GM12875 (cell line): ENCODE results near the gene PTRH2.
"Not testable (repeated sequence)": the region's sequence is repeated elsewhere in the genome, so short reads cannot be mapped to it uniquely, and the experiment has no call there.

Experiments
- H3K4me3 ChIP-seq: one replicate; pipeline ENCODE4 v1.5.1; 2011; ENCODE audit warnings: low read depth, low read length, control low read depth
- CTCF ChIP-seq: IDR thresholded peaks from 2 replicates; pipeline ENCODE4 v1.5.1; 2011; ENCODE audit warnings: low read depth, mild to moderate bottlenecking, control low read depth, inconsistent platforms, low read length, moderate library complexity, borderline replicate concordance; ENCODE audit not compliant: insufficient read depth

Gene PTRH2

GRCh38 chr17:59675231-59675630, 32.0 kb downstream of the PTRH2 start:
- TF ChIP-seq CTCF, result no peak
- H3K4me3 ChIP-seq, result no peak overlapping the region

- TF ChIP-seq CTCF, result no peak
- no peak overlapping the region for H3K4me3 ChIP-seq
Measured at GRCh38 chr17:59671386-59671785, 35.8 kb downstream of the PTRH2 start.

- H3K4me3 ChIP-seq, result no peak overlapping the region
- TF ChIP-seq CTCF, result no peak
Measured at GRCh38 chr17:59669944-59670343, 37.3 kb downstream of the PTRH2 start.

- H3K4me3 ChIP-seq, result no peak overlapping the region
- TF ChIP-seq CTCF, result no peak
Measured at GRCh38 chr17:59669411-59669810, 37.8 kb downstream of the PTRH2 start.

- TF ChIP-seq CTCF, result no peak
- no peak overlapping the region for H3K4me3 ChIP-seq
Measured at GRCh38 chr17:59668816-59669215, 38.4 kb downstream of the PTRH2 start.

GRCh38 chr17:59666235-59666634, 41.0 kb downstream of the PTRH2 start:
- TF ChIP-seq CTCF, result no peak
- no peak overlapping the region for H3K4me3 ChIP-seq

GRCh38 chr17:59656624-59657023, 50.6 kb downstream of the PTRH2 start:
- not testable (repeated sequence) for H3K4me3 ChIP-seq

GRCh38 chr17:59652119-59652518, 55.1 kb downstream of the PTRH2 start:
- TF ChIP-seq CTCF, result no peak
- no peak overlapping the region for H3K4me3 ChIP-seq
